Cardiac fibroblast (primary cell): ENCODE data around the gene THRB.

ENCODE experiments used
- DNase-seq, 2 donors: peaks; one replicate each; pipeline versions ENCODE4 v3.0.0 to v3.0.0-alpha.2; 2010; ENCODE audit warnings: low read depth in 2 of 2
- H3K4me3 ChIP-seq, 2 donors: replicated peaks in 1 of 2; 1 replicate in 1 of 2; 2 replicates in 1 of 2; pipeline ENCODE4 v1.5.1; 2011; ENCODE audit warnings: low read depth in 2 of 2, low read length in 2 of 2, mild to moderate bottlenecking in 2 of 2, moderate library complexity in 1 of 2
- CTCF ChIP-seq: IDR thresholded peaks from one replicate; pipeline ENCODE4 v1.5.1; 2011; ENCODE audit warnings: low read depth, mild to moderate bottlenecking, low read length, inconsistent platforms

The THRB gene

GRCh38 chr3:24164967-24165602 lies 329.6 kb downstream of the THRB start:
- no peak for DNase-seq
- TF ChIP-seq CTCF: no peak

GRCh38 chr3:24162929-24163328 lies 331.7 kb downstream of the THRB start:
- TF ChIP-seq CTCF: no peak
- no peak for DNase-seq

More at GRCh38 chr3:24164967-24165602, 329.6 kb downstream of the THRB start:
- H3K4me3 ChIP-seq: no peak overlapping the region

GRCh38 chr3:24161841-24162240 lies 332.8 kb downstream of the THRB start:
- no peak for TF ChIP-seq CTCF
- H3K4me3 ChIP-seq: no peak overlapping the region
- peak in 1 of 2 donors; percentile 79 for DNase-seq

More at GRCh38 chr3:24162929-24163328, 331.7 kb downstream of the THRB start:
- H3K4me3 ChIP-seq: no peak overlapping the region

- DNase-seq: peak in 1 of 2 donors; percentile 45
These were observed 334.1 kb downstream of the THRB start for GRCh38 chr3:24160424-24161095.

GRCh38 chr3:24158761-24159454 lies 335.7 kb downstream of the THRB start:
- TF ChIP-seq CTCF: no peak
- H3K4me3 ChIP-seq: no peak overlapping the region
- DNase-seq: no peak

More at GRCh38 chr3:24160424-24161095, 334.1 kb downstream of the THRB start:
- no peak overlapping the region for H3K4me3 ChIP-seq
- no peak for TF ChIP-seq CTCF

DNA sequence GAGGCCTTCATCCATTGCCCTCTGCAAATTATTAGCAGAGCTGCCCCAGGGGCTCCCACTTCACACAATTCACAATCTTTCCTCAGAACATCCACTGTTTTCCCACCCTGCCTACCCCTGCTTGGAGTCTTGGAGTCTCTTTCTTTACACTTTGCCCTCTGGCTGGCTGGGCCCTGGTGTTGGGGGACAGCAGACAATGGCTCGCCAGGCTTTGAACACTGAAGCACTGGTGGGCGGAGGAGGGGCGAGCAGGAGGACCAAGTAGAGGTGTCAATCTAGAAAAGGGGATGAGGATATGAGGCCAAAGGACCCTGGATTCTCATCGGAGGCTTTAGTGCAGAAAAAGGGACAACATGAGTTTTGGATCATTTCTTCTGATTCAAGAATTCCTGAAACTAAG lies 337.5 kb downstream of the THRB start:
- TF ChIP-seq CTCF: no peak
- H3K4me3 ChIP-seq: no peak overlapping the region
- no peak for DNase-seq
